Kidney (tissue), 14 donors: ENCODE data around the gene LUC7L3. TPM values are rescaled to one million over a fixed set of nuclear protein-coding genes. Genes with fewer than 3 reads are reported as not detected.

Source experiments
- DNase-seq, 5 donors: peaks; one replicate each; pipeline ENCODE4 v3.0.0-alpha.2; 2013 to 2020
- FAIRE-seq: peaks from 2 replicates; lab custom pipeline; 2012; peaks lifted over from hg19 to GRCh38; lab: Jason Lieb, UNC
- H3K27ac ChIP-seq, 2 donors: one replicate each; pipeline ENCODE4 v1.7.0; 2013; ENCODE audit warnings: low read depth in 2 of 2, low read length in 2 of 2, inconsistent platforms in 1 of 2
- H3K27me3 ChIP-seq: one replicate; pipeline ENCODE4 v1.7.1; 2013; ENCODE audit warnings: low read length, inconsistent platforms; ENCODE audit not compliant: control insufficient read depth, insufficient read depth
- H3K36me3 ChIP-seq, 3 donors: one replicate each; pipeline versions ENCODE4 v1.7.0 to v1.7.1; 2013; ENCODE audit warnings: low read length in 3 of 3, control low read depth in 1 of 3, inconsistent platforms in 1 of 3; ENCODE audit not compliant: insufficient read depth in 3 of 3, control insufficient read depth in 2 of 3
- H3K4me1 ChIP-seq, 3 donors: one replicate each; pipeline versions ENCODE4 v1.7.0 to v1.7.1; 2013; ENCODE audit warnings: low read length in 3 of 3, inconsistent platforms in 1 of 3, low read depth in 1 of 3; ENCODE audit not compliant: control insufficient read depth in 2 of 3, insufficient read depth in 2 of 3
- H3K4me3 ChIP-seq, 3 donors: one replicate each; pipeline versions ENCODE4 v1.7.0 to v1.8.1; 2013; ENCODE audit warnings: low read length in 3 of 3, control low read depth in 1 of 3, inconsistent platforms in 1 of 3
- H3K9ac ChIP-seq, 3 donors: one replicate each; pipeline versions ENCODE4 v1.7.0 to v1.7.1; 2013; ENCODE audit warnings: low read length in 3 of 3, control low read depth in 1 of 3, inconsistent platforms in 1 of 3
- H3K9me3 ChIP-seq, 3 donors: one replicate each; pipeline versions ENCODE4 v1.7.0 to v1.7.1; 2013; ENCODE audit warnings: low read length in 3 of 3, control low read depth in 1 of 3, inconsistent platforms in 1 of 3; ENCODE audit not compliant: control insufficient read depth in 2 of 3, insufficient read depth in 1 of 3
- CTCF ChIP-seq: IDR thresholded peaks from 3 replicates; pipeline ENCODE4 v1.5.1; 2012; ENCODE audit warnings: mild to moderate bottlenecking, moderate library complexity, borderline replicate concordance; ENCODE audit not compliant: insufficient read depth; ENCODE audit errors: extremely low read depth
- intact Hi-C: fragments of 100-400 bp; cut with DNase I; formaldehyde crosslinking; loops from one replicate; pipeline ENCODE4 v1.11.1; 2022
- polyA plus RNA-seq: library from polyadenylated mRNA; stranded (reverse); fragments of 350-450 nt; fragmentation: Illumina TruSeq; extraction: RNeasy Lipid Tissue Mini Kit (QIAGEN cat#74804); gene quantifications from one replicate; pipeline ENCODE4 v1.2.3, GENCODE V29; 2014; ENCODE audit warnings: low read depth, low replicate concordance; ENCODE audit not compliant: insufficient read depth
- total RNA-seq: library from RNA; stranded (reverse); fragmentation: NEBNext Ultra II Directional; extraction: Animal tissue kit (Norgen Biotek cat#: 25700); gene quantifications from one replicate; pipeline ENCODE4 v1.2.1, GENCODE V29; 2021
- donor health status: control.
- donor health status: control.
- donor health status: control.
- donor health status: control.
- donor health status: control.
- donor health status: DM: yes; HTN: yes; CAD: no.
- donor health status: Normal renal cell carcinoma (clear cell type).

LUC7L3 gene
- total and polyA plus RNA-seq, 2 donors from 2014 or later: 74.3 to 91.9 TPM

DNA sequence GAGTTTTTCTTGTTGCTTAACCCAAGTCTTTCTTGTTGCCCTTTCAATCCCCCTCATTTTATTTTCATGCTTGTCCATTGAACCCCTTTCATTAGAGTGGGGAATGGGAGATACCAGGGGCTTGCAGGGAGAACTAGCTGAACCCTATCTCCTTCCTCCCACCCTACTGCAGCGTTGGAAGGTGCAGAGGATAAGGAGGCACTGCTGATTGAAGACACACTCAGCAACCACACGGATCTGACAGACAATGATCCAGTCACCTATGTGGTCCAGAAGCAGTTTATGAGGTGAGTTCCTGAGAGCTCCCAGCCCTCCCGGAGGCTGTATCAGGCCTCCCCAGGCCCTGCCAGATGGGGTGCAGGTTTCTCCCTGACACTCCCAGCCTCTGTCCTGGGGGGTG is 44.2 kb upstream of the LUC7L3 start:
- Histone ChIP-seq H3K4me3 (no peak overlapping the region), H3K36me3 (no peaks in the 10 kb centered on the region), H3K27ac (no peak overlapping the region), H3K4me1 (no peaks in the 10 kb centered on the region), H3K9ac (no peak overlapping the region), H3K9me3 (no peaks in the 10 kb centered on the region), H3K27me3 (no peaks in the 10 kb centered on the region)
- FAIRE-seq: no peak
- no peak for TF ChIP-seq CTCF
- DNase-seq: no peak
- intact Hi-C loops: loop anchor here (10.0 kb wide), 1 partner anchor 120 kb away; no protein-coding TSS in a partner anchor

DNA sequence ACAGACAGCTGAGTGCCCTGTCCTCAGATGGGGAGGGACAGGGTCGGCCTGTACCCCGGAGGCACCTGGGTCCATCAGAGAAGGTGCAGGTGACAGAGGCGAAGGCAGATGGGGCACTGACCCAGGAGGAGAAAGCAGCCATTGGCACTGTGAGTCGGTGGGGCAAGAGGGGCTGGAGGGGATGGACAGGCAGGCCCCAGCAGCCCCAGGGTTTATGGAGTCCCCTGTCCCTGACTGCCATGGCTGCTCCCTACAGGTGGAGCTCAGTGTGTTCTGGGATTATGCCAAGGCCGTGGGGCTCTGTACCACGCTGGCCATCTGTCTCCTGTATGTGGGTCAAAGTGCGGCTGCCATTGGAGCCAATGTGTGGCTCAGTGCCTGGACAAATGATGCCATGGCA is 43.8 kb upstream of the LUC7L3 start:
- Histone ChIP-seq H3K9ac (no peak overlapping the region), H3K27ac (no peak overlapping the region), H3K4me3 (no peak overlapping the region), H3K4me1 (no peaks in the 10 kb centered on the region), H3K9me3 (no peaks in the 10 kb centered on the region), H3K36me3 (no peaks in the 10 kb centered on the region), H3K27me3 (no peaks in the 10 kb centered on the region)
- no peak for TF ChIP-seq CTCF
- DNase-seq (peak in 1 of 5 donors; percentile 60), FAIRE-seq (no peak)
- intact Hi-C loops: loop anchor here (10.0 kb wide), 1 partner anchor 121 kb away; no protein-coding TSS in a partner anchor

GRCh38 chr17:50676065-50676975 is 43.1 kb upstream of the LUC7L3 start:
- intact Hi-C loops: loop anchor here (10.0 kb wide), 1 partner anchor 122 kb away; no protein-coding TSS in a partner anchor
- Histone ChIP-seq H3K4me3 (no peak overlapping the region), H3K9ac (no peak overlapping the region), H3K27me3 (no peaks in the 10 kb centered on the region), H3K27ac (no peak overlapping the region), H3K9me3 (no peaks in the 10 kb centered on the region), H3K36me3 (no peaks in the 10 kb centered on the region), H3K4me1 (peaks cover 0 to 3% (median 0%) of the 10 kb centered on the region in 3 donors)
- DNase-seq: peak in 1 of 5 donors; percentile 61
- no peak for FAIRE-seq
- TF ChIP-seq CTCF: no peak
